ENCODE data around the gene CNTNAP2.

DNA sequence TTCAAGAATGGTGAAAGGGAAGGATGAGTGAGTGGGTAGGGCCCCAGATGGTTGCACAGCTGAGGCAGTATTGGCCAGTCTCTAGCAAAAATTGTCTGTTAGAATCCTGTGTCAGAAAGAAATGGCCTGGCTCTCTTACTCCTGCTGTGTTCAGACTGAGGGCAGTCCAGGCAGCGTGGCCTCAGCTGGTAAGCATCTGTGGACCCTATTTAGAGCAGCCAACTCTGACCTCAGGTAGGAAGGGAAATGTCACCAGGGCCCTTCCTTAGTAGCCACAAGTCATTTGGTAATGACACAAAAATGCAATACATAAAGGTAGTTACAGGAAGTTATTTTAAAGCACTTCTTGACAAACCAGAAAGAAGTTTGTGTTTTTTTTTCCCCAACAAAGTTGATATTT, 1194.7 kb downstream of the CNTNAP2 start:
- TF ChIP-seq, protein P1, sequence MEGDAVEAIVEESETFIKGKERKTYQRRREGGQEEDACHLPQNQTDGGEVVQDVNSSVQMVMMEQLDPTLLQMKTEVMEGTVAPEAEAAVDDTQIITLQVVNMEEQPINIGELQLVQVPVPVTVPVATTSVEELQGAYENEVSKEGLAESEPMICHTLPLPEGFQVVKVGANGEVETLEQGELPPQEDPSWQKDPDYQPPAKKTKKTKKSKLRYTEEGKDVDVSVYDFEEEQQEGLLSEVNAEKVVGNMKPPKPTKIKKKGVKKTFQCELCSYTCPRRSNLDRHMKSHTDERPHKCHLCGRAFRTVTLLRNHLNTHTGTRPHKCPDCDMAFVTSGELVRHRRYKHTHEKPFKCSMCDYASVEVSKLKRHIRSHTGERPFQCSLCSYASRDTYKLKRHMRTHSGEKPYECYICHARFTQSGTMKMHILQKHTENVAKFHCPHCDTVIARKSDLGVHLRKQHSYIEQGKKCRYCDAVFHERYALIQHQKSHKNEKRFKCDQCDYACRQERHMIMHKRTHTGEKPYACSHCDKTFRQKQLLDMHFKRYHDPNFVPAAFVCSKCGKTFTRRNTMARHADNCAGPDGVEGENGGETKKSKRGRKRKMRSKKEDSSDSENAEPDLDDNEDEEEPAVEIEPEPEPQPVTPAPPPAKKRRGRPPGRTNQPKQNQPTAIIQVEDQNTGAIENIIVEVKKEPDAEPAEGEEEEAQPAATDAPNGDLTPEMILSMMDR (IDR thresholded peaks at IDR 0.05 in 4 of 5, conservative IDR thresholded peaks at IDR 0.05 in 1 of 5): no peak
- TF ChIP-seq POLR2A (IDR thresholded peaks at IDR 0.05): no peak

Measured in gastrocnemius medialis (tissue), 4 donors.